HepG2 (cell line): ENCODE results near the gene DRAM1. TPM values are rescaled to one million over a fixed set of nuclear protein-coding genes. Genes with fewer than 3 reads are reported as not detected.
A peak's percentile ranks its signal among the peaks of the same experiment; 100 is the strongest.

Experiments used
- CBFB ChIP-seq: sonication (generic); formaldehyde crosslinking; IDR thresholded peaks from 2 replicates; pipeline ENCODE4 v1.4.0; 2020; ENCODE audit warnings: missing genetic modification reagents
- KDM2A ChIP-seq: sonication (generic); formaldehyde crosslinking; IDR thresholded peaks from 2 replicates; pipeline ENCODE4 v1.4.0; 2020; ENCODE audit warnings: low read depth, missing genetic modification reagents, borderline replicate concordance
- NAIF1 ChIP-seq: sonication (generic); formaldehyde crosslinking; IDR thresholded peaks from 2 replicates; pipeline ENCODE4 v1.5.0; 2020; ENCODE audit warnings: mild to moderate bottlenecking, missing genetic modification reagents, borderline replicate concordance
- NFE2L2 ChIP-seq: fragments of 150-350 bp; IDR thresholded peaks from 2 replicates; pipeline ENCODE4 v1.6.1; 2014; ENCODE audit warnings: low read length
- NFYC ChIP-seq: IDR thresholded peaks from 2 replicates; pipeline ENCODE4 v1.6.1; 2016; ENCODE audit warnings: missing genetic modification reagents, missing compliant biosample characterization
- ONECUT2 ChIP-seq: sonication (generic); formaldehyde crosslinking; IDR thresholded peaks from 2 replicates; pipeline ENCODE4 v1.4.0; 2020; ENCODE audit warnings: missing genetic modification reagents
- RBM22 ChIP-seq: fragments of 200-400 bp; formaldehyde crosslinking; optimal IDR thresholded peaks from 2 replicates; pipeline ENCODE3; 2017; ENCODE audit warnings: mild to moderate bottlenecking, low read length, moderate library complexity
- RBM39 ChIP-seq: fragments of 200-400 bp; formaldehyde crosslinking; IDR thresholded peaks from one replicate; pipeline ENCODE4 v1.6.1; 2018; ENCODE audit warnings: antibody characterized with exemption, mild to moderate bottlenecking, low read depth, low read length; ENCODE audit not compliant: poor library complexity, severe bottlenecking
- RFX3 ChIP-seq: IDR thresholded peaks from 2 replicates; pipeline ENCODE4 v1.6.1; 2016; ENCODE audit warnings: missing biosample characterization, missing genetic modification reagents
- STAG1 ChIP-seq: sonication (generic); formaldehyde crosslinking; IDR thresholded peaks from 2 replicates; pipeline ENCODE4 v1.4.0; 2020; ENCODE audit warnings: missing genetic modification reagents
- TBP ChIP-seq: sonication (generic); formaldehyde crosslinking; IDR thresholded peaks from 2 replicates; pipeline ENCODE4 v1.5.0; 2020; ENCODE audit warnings: missing genetic modification reagents
- ZBTB7A ChIP-seq: sonication (generic); formaldehyde crosslinking; IDR thresholded peaks from 2 replicates; pipeline ENCODE4 v1.8.0; 2022; ENCODE audit warnings: mild to moderate bottlenecking, missing genetic modification reagents
- ZFP1 ChIP-seq: IDR thresholded peaks from 2 replicates; pipeline ENCODE4 v1.6.1; 2016
- ZNF260 ChIP-seq: sonication (generic); formaldehyde crosslinking; IDR thresholded peaks from 2 replicates; pipeline ENCODE4 v1.4.0; 2020; ENCODE audit warnings: missing genetic modification reagents, low read depth, mild to moderate bottlenecking, borderline replicate concordance
- ZNF3 ChIP-seq: IDR thresholded peaks from 2 replicates; pipeline ENCODE4 v1.7.0; 2017; ENCODE audit warnings: inconsistent platforms
- ZNF546 ChIP-seq: sonication (generic); formaldehyde crosslinking; conservative IDR thresholded peaks from 2 replicates; pipeline ENCODE4 v1.8.1; 2023; ENCODE audit warnings: mild to moderate bottlenecking, missing genetic modification reagents
- ZNF883 ChIP-seq: sonication (generic); formaldehyde crosslinking; IDR thresholded peaks from 2 replicates; pipeline ENCODE4 v1.5.1; 2020; ENCODE audit warnings: mild to moderate bottlenecking, missing genetic modification reagents; ENCODE audit errors: not compliant biosample characterization
- ZNF891 ChIP-seq: sonication (generic); formaldehyde crosslinking; IDR thresholded peaks from 2 replicates; pipeline ENCODE4 v1.5.0; 2020; ENCODE audit warnings: mild to moderate bottlenecking, missing genetic modification reagents
- ZSCAN9 ChIP-seq: IDR thresholded peaks from 2 replicates; pipeline ENCODE4 v1.6.1; 2016; ENCODE audit warnings: borderline replicate concordance
- polyA plus RNA-seq, 8 experiments: library from polyadenylated mRNA; depleted of rRNA in 3 of 8; stranded (reverse) in 7 of 8; unstranded in 1 of 8; fragments of >200 nt; fragmentation: Illumina TruSeq in 4 of 8; extraction: Trizol in 4 of 8; gene quantifications; 2 replicates each; pipeline versions ENCODE4 v1.2.1 to v1.2.3, GENCODE V29; 2011 to 2016; ENCODE audit warnings: low read depth in 4 of 8, missing spikeins in 1 of 8, mixed read lengths in 1 of 8; ENCODE audit not compliant: insufficient read depth in 1 of 8
- total RNA-seq, 5 experiments: library from RNA; depleted of rRNA; stranded (reverse); fragments of >200 nt; fragmentation: Illumina TruSeq; extraction: Trizol; gene quantifications; 2 replicates each; pipeline ENCODE4 v1.2.3, GENCODE V29; 2016; ENCODE audit warnings: low read depth in 1 of 5
- TF ChIP-seq, protein P1 (sequence below): sonication (generic); formaldehyde crosslinking; conservative IDR thresholded peaks from 2 replicates; pipeline ENCODE4 v1.8.0; 2022; ENCODE audit warnings: missing genetic modification reagents
- TF ChIP-seq, protein P2 (sequence below): sonication (generic); formaldehyde crosslinking; IDR thresholded peaks from 2 replicates; pipeline ENCODE4 v1.4.0; 2020; ENCODE audit warnings: missing genetic modification reagents
- TF ChIP-seq, protein P3 (sequence below): sonication (generic); formaldehyde crosslinking; IDR thresholded peaks from 2 replicates; pipeline ENCODE4 v1.9.0; 2021; ENCODE audit warnings: missing genetic modification reagents, mild to moderate bottlenecking, borderline replicate concordance
- TF ChIP-seq, protein P4 (sequence below): sonication (generic); formaldehyde crosslinking; IDR thresholded peaks from 2 replicates; pipeline ENCODE4 v1.8.1; 2023; ENCODE audit warnings: mild to moderate bottlenecking, moderate library complexity, missing genetic modification reagents

The DRAM1 gene
- total and polyA plus RNA-seq, 2 of the 13 experiments (the other 11 are each of a cell fraction or from before 2014, with no cell fraction given), result 20.9 to 32.6 TPM

DNA sequence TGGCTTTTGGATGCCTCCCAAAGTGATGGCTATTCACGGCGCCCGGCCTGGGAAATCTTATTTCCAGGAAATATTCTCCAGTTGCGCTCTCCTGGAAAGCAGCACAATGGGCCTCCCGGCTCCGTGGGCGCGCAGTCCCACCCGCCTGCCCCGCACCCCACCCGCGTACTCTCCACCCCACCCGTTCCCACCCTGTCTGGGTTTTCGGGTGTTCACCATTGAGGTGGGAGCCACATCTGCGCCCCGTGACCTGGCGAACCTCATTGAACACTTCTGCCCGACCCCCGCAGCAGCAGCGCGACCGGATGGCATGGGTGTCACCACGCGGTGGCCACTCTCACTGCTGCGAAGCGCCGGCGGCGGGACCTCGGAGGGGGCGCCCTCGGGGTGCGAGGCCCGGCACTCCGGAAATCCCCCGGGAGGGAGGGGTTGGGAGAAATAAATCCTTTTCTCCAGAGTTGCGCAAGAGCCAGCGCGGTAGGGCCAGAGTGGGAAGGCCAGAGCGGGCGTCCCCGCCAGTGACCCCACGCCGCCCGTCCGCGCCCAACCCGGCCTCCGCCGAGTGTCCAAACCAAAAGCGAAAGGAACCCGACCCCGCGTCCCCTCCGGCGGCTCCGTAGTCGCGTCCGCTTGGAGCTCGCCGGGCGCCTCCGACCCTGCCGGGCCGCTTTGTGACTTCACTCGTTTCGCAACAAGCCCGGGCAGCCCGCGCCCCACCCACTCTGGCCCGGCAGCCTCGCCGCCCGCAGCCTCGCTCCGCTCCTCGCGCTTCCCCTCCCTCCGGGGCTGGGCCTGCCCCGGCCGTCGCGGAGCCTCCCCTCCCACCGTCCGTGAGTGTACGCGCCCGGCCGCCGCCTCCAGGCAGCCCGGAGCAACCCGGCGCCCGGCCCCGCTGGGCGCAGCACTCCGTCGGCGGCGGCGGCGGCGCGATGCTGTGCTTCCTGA is at the start of gene DRAM1 (continued):
- TF ChIP-seq, protein P1, sequence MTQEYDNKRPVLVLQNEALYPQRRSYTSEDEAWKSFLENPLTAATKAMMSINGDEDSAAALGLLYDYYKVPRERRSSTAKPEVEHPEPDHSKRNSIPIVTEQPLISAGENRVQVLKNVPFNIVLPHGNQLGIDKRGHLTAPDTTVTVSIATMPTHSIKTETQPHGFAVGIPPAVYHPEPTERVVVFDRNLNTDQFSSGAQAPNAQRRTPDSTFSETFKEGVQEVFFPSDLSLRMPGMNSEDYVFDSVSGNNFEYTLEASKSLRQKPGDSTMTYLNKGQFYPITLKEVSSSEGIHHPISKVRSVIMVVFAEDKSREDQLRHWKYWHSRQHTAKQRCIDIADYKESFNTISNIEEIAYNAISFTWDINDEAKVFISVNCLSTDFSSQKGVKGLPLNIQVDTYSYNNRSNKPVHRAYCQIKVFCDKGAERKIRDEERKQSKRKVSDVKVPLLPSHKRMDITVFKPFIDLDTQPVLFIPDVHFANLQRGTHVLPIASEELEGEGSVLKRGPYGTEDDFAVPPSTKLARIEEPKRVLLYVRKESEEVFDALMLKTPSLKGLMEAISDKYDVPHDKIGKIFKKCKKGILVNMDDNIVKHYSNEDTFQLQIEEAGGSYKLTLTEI (CRISPR knock-in tag), result no peak
- TF ChIP-seq NFYC (CRISPR knock-in tag) (no peak), RFX3 (no peak), NAIF1 (CRISPR knock-in tag) (peak; percentile 94), ZFP1 (CRISPR knock-in tag) (peak; percentile 39; the same call in 1 of the 2 replicates), ZNF546 (CRISPR knock-in tag) (peak; percentile 32; the same call in 1 of the 2 replicates), KDM2A (peak; percentile 75; the same call in 1 of the 2 replicates), ZBTB7A (CRISPR knock-in tag) (peak; percentile 73; the same call in 1 of the 2 replicates), RBM39 (no peak), ZNF3 (CRISPR knock-in tag) (peak; percentile 93), RBM22 (no peak), ONECUT2 (CRISPR knock-in tag) (no peak), ZNF260 (CRISPR knock-in tag) (no peak), CBFB (no peak), TBP (CRISPR knock-in tag) (no peak), STAG1 (CRISPR knock-in tag) (no peak; the same call in 1 of the 2 replicates), ZNF891 (CRISPR knock-in tag) (no peak; the same call in 1 of the 2 replicates), NFE2L2 (no peak), ZSCAN9 (peak; percentile 69), ZNF883 (CRISPR knock-in tag) (peak; percentile 87)
- TF ChIP-seq, protein P2, sequence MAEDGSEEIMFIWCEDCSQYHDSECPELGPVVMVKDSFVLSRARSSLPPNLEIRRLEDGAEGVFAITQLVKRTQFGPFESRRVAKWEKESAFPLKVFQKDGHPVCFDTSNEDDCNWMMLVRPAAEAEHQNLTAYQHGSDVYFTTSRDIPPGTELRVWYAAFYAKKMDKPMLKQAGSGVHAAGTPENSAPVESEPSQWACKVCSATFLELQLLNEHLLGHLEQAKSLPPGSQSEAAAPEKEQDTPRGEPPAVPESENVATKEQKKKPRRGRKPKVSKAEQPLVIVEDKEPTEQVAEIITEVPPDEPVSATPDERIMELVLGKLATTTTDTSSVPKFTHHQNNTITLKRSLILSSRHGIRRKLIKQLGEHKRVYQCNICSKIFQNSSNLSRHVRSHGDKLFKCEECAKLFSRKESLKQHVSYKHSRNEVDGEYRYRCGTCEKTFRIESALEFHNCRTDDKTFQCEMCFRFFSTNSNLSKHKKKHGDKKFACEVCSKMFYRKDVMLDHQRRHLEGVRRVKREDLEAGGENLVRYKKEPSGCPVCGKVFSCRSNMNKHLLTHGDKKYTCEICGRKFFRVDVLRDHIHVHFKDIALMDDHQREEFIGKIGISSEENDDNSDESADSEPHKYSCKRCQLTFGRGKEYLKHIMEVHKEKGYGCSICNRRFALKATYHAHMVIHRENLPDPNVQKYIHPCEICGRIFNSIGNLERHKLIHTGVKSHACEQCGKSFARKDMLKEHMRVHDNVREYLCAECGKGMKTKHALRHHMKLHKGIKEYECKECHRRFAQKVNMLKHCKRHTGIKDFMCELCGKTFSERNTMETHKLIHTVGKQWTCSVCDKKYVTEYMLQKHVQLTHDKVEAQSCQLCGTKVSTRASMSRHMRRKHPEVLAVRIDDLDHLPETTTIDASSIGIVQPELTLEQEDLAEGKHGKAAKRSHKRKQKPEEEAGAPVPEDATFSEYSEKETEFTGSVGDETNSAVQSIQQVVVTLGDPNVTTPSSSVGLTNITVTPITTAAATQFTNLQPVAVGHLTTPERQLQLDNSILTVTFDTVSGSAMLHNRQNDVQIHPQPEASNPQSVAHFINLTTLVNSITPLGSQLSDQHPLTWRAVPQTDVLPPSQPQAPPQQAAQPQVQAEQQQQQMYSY (CRISPR knock-in tag), result peak; percentile 66
- TF ChIP-seq, protein P3, sequence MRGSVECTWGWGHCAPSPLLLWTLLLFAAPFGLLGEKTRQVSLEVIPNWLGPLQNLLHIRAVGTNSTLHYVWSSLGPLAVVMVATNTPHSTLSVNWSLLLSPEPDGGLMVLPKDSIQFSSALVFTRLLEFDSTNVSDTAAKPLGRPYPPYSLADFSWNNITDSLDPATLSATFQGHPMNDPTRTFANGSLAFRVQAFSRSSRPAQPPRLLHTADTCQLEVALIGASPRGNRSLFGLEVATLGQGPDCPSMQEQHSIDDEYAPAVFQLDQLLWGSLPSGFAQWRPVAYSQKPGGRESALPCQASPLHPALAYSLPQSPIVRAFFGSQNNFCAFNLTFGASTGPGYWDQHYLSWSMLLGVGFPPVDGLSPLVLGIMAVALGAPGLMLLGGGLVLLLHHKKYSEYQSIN (CRISPR knock-in tag), result no peak
- TF ChIP-seq, protein P4, sequence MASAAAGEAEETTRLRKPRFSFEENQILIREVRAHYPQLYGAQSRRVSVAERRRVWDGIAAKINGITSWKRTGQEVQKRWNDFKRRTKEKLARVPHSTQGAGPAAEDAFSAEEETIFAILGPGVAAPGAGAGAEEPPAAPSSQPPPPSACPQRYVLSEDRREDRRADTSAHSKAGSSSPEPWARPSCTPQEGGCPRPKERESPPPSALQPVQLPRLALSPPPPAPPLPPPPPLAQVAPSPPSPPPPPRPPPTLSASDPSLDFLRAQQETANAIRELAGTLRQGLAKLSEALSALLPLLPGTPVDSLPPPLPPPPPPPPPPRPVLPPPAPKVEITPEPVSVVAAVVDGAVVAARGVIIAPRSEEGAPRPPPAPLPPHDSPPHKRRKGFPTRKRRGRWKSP (CRISPR knock-in tag), result peak; percentile 61; the same call in 1 of the 2 replicates
